IPS DF 19.7 (cell line): ENCODE data around the gene ZCRB1.

Experiments used
- DNase-seq: peaks from one replicate; pipeline ENCODE4 v3.0.0-alpha.2; 2013; ENCODE audit warnings: low read depth, low spot score

Gene ZCRB1

DNA sequence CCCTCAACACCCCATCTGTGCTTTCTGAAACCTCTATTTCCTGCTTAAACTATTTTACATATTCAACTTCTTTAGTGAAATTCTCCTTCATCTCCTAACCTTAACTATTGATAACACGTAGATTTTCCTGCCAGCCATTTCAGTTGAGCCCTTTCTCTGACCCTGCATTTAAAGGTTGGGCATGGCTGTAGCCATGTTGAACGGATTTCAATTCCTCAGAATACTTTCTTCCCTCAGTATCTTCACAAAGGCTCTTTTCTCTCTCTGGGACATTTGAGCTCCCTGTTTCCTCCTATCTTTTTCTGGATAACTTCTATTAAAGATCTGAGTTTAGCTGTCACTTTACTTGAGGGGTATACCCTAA lies 1.3 kb upstream of the ZCRB1 start:
- DNase-seq: no peak

DNA sequence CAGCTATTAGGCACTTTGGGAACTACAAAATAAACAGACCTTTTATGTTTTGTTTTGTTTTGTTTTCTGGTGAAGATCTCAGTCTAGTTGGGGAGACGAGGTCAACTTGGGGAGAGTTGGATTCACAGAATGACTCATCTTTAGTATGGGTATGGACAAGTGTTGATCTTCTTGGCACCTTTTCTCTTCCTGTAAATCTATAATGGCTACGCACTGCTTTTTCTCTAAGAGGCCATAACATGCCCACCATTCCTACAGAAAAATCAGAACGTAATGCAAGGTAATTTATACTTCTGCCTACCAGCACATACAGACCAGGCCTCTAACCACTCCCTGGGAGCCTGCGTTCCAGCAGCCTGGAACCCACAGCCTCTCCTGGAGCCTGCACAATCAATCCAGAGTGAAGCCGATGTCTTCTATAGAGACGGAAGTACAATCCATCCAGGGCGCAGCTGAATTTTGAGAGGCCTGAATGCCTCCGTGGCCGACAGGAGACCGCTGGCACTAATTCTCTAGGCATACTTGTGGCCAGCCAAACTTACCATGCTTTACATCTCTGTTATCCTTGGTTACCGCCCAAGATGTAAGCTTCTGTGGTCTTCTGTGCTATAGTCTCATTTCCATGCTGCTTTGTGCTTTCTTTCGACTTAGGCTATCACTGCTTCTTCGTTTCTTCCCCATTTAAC lies 790 bp upstream of the ZCRB1 start:
- DNase-seq: no peak

DNA sequence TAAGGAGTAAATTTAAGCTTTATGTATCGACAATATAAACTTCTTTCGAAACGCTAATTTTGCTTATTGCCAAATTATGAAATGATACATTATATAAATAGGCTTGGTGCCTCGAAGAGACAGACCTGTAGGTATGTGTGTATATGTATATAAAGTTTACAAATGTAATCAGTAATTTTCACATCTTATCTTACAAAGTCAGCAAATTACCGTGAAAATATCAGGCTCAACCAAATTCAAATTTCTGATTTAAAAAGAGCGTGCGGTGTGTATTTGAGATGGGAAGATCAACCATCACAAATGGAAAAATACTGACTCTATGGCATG lies 605 bp downstream of the ZCRB1 start:
- DNase-seq: no peak

DNA sequence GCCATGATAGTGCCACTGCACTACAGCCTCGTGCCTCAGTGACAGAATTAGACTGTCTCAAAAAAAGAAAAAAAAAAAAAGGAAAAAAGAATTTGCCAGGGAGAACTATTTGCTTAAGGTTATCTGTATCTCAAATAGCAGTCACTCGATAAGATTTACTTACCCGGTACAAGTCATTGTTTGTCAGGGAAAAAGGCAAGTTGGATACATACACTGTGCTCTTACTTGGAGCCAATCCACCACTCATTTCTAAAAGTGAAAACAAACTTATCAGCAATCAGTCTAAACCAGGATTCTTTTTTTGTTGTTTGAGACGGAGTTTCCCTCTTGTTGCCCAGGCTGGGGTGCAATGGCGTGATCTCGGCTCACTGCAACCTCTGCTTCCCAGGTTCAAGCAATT lies 2.0 kb downstream of the ZCRB1 start:
- no peak for DNase-seq

DNA sequence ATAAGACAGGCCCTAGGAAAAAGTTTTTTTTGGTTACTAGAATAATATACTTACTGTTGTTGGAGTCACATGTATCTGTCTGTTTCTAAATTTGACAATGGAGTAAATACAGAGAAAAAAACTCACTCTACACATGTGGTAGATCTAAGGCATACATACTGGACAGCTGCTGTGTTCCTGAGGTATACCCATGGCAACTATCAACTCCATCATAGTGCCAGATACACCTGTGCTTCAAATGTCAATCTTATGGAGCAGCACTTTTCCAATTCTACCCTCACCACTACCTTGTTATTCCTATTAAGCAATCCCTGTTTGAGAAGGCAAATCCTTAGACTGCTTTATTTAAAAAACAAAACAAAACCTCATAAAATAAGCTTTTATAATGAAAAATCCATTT lies 3.3 kb downstream of the ZCRB1 start:
- DNase-seq: no peak

DNA sequence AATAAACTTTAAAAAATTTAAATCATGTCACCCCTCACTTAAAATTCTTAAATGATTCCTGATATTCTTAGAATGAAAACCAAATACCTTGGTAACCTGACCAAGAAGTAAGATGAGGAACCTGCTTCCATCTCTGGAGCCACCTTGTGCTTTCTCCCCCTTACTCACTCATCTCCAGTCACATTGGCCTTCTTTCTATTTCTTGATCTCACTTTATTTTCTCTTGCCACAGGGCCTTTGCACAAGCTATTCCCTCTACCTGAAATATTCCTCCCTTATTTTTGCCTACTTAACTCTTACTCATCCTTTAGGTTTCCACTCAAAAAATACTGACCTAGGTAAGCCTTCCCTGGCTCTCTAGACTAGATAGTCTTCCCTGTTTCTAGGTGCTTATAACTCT lies 5.1 kb downstream of the ZCRB1 start:
- DNase-seq: no peak

DNA sequence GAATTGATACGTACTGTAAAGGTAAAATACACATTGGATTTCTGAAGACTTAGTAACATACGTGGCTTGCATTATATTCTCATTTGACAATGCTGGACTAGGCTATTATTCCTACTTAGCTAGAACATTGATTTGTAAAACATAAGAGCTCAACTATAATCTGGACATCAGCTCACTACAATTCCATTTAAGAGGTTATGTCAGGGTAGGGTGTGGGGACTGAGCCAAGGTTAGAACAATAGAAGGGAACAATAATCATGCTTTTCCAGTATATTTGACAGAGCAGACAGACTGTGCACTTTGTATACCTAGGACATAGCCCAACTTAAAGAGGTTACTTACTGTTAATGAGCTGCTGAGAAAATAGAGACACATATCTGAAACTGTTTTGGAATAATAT lies 10.8 kb downstream of the ZCRB1 start:
- no peak for DNase-seq

DNA sequence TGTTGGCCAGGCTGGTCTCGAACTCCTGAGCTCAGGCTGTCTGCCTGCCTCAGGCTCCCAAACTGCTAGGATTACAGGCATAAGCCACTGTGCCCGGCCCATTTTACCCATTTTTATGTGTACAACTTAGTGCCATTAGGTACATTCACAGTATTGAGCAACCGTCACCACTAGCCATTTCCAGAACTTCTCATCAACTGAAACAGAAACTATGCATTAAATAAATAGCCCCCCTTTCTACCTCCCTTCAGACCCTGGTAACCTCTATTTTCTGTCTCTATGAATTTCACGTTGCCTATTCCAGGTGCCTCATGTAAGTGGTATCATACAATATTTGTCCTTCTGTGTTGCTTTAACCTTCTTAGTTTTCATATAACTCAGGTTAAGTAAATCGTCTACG lies 15.9 kb downstream of the ZCRB1 start:
- no peak for DNase-seq

DNA sequence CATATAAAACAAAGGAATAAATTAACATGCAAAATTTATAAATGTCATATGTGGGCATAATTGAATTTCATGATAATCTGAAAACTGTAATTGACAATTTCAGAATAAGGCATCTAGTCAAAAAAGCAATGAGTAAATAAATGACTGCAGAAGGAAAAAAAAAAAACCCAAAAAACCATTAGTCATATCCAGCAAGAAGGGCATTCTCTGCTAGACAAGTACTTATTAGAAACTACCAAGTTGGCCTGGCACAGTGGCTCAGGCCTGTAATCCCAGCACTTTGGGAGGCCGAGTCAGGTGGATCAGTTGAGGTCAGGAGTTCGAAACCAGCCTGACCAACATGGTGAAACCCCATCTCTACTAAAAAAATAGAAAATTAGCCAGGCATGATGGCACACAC lies 17.5 kb downstream of the ZCRB1 start:
- DNase-seq: no peak

DNA sequence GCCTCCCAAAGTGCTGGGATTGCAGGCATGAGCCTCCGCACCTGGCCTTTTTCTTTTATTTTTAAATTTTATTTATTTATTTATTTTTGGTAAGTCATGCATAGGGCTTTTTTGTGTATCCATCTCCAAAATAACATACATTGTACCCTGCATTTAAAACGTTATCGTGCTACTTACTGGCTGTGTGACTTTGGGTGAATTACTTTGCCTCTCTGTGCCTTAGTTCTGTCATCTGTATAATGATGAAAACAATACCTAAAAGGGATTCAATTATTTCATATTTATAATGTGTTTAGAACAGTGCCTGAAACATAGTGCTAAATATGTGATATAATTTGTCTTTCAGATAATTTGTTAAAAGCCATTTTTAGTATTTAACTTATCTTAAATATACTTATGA lies 19.6 kb downstream of the ZCRB1 start:
- no peak for DNase-seq

DNA sequence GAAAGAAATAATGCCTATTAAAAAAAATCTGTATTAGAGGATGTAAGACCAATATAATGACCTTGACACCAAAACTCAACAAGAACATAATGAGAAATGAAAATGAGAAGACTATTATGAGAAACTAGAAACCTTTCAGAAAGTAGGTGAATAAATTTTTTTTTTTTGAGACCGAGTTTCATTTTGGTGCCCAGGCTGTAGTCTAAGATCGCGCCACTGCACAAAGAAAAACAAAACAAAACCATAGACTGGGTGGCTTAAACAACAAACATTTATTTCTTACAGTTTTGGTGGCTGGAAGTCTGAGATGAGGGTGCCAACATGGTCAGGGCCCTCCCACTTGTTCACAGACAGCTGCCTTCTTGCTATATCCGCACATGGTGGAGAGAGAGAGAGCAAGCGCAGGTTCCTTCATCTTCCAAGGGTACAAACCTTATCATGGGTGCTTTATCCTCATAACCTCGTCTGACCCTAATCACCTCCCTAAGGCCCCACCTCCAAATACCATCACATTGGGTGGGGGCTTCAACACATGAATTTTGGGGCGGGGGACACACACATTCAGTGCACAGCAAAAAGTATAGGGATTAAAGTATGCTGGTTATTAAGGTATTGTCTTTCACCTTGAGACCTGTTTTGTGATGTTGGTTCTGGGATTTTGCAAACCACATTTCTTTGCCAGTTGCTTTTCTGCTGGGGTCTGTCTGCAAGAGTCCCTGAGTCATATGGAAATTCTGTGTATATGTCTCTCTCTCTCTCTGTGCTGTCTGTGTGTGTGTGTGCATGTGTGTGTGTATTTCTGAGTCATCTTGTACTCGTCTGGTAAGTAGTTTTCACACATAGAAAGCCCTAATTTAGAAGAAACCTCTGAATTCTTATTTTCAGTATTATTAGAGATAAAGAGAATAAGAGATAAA lies 26.2 kb downstream of the ZCRB1 start:
- DNase-seq: no peak

DNA sequence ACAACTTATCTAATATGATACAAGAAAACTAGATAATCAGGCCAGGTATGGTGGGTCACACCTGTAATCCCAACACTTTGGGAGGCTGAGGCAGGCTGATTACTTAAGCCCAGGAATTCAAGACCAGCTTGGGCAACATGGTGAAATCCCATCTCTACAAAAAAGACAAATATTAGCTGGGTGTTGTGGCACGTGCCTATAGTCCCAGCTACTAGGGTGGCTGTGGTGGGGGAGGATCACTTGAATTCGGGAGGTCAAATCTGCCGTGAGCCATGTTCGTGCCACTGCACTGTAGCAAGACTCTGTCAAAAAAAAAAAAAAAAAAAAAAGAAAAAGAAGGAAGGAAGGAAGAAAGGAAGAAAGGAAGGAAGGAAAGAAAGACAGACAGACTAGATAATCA lies 27.0 kb downstream of the ZCRB1 start:
- no peak for DNase-seq

DNA sequence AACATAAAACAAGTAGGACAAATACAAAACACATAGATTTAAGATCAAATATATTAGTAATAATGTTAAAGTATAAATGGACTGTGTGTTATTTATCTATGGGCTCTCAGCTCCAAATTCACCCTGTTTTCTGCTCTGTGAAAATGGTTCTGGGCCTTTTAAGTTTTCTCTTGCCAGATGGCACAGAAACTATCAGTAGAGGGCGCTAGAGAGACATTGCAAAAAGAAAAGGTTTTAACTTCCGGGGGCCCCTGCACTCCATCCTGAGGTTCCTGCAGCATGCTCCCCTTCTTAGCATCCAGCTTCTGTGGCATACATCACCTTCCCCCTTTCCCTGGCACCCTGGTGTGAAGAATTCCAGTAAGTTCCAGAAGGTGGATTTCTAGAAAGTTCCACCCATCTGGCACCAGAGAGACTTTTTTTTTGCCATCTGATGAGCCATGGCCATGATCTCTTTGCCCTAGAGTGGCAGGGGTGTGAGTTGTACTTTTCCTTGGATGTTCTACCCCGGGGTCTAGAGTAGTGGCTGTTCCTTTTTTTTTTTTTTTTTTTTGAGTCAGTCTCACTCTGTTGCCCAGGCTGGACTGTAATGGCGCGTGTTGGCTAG lies 29.3 kb downstream of the ZCRB1 start:
- peak; percentile 3 for DNase-seq

DNA sequence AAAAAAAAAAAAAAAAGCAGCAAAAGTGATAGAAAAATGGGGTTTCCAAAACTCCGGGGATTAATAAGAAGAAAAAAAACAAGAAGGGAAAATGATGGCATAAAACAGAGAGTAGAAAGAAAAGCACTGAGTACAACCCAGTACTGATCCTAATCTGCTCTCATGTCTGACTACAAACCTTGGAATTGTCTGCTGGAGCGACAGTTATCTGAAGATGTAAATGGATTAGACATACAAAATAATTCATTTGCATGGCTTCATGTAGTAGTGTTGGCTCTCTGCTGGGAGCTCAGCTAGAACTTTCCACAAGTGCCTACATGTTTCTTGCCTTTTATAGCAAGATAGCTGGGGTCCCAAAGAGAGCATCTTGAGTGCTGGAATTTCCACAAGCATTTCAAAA lies 34.2 kb downstream of the ZCRB1 start:
- DNase-seq: no peak

DNA sequence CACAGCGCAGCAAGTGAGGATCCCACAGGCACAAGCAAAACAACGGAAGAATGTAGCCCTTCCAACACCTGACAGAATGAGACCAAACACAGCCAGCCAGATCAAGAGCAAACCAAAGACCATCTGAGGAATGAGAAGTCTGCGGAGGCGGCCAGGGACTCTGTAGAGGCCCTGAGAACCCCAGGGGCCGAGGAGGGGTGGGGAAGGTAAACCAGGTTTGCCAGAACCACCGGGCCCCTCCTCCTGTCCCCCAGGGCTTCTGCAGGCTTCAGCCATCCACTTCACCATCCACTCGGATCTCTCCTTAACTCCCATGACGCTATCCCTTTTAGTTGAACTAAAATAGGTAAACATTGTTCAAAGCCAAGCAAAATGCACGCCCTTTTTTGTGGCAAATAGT lies 37.4 kb downstream of the ZCRB1 start:
- DNase-seq: no peak

DNA sequence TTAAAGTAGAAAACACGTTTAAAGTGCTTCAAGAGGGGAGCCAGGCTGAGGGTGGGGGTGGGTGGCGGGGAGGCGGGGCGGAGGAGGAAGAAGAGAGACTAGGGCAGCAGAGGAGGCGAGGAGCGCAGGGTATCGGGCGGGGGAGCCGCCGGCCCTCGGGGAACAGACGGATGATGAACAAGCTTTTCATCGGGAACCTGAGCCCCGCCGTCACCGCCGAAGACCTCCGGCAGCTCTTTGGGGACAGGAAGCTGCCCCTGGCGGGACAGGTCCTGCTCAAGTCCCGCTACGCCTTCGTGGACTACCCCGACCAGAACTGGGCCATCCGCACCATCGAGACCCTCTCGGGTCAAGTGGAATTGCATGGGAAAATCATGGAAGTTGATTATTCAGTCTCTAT lies 39.2 kb downstream of the ZCRB1 start:
- DNase-seq: no peak

DNA sequence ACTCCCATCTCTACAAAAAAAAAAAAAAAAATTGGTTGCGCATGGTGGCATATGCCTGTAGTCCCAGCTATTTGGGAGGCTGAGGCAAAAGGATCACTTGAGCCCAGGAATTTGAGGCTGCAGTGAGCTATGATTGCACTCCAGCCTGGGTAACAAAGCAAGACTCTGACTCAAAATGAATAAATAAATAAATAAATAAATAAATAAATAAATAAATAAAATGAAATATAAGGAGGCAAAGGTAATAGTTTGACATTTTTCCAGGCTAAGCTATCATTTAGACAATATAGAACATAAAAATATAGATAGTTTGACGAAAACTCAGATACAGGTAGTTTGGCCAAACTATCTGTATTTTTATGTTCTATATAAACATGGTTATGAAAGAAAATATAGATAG lies 40.5 kb downstream of the ZCRB1 start:
- DNase-seq: no peak

DNA sequence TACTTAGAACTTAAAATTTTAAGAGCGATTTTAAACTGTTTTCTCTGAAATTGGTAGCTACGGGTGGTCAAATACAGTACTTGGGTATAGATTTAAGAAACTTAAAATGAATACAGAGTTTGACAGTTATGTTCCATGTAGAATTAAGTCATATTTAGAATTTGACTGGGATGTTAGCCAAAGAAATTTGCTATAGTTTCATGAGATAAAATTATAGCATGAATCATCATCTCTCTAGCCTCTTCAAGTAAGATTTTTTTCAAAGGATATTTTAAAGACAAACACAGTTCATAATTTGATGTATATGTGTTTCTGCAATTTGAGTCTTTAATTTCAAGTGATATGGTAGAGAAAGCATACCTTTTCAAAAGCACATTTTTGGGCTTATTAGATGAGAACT lies 41.0 kb downstream of the ZCRB1 start:
- DNase-seq: no peak

DNA sequence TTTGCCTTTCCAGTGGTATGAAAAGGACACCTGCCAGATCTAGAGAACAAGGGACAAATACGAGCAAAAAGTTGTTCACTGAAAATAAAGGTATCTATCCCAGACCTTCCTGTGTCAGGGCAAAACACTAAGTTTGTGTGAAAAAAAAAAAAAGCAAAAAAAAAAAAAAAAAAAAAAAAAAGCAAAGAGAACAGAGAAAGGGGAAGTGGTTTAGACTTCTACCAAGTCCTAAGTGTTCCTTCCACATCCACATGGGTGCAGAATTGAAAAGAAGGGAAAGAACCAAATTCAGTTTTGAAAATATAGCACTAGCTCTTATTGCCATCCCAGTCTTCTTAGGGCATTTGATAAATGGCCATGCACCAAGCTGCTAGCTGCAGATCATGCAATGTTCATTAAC lies 41.7 kb downstream of the ZCRB1 start:
- no peak for DNase-seq

DNA sequence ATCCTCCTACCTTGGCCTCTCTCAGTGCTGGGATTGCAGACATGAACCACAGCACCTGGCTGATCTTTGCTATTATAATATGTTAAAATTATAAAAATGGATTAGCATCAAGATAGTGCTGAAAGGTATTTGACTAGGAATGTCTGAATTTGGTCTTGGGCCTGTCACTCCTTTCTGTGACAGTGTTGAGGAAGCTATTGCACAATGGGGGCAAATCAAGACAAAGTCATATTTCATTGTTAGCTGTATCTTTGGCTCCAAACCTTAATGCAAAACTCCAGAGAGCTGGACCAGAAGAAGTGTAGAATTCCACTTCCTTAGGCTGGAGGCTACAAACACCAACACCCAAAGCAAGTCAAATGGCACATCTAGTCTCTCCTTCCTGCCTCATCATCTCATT lies 42.2 kb downstream of the ZCRB1 start:
- DNase-seq: no peak

DNA sequence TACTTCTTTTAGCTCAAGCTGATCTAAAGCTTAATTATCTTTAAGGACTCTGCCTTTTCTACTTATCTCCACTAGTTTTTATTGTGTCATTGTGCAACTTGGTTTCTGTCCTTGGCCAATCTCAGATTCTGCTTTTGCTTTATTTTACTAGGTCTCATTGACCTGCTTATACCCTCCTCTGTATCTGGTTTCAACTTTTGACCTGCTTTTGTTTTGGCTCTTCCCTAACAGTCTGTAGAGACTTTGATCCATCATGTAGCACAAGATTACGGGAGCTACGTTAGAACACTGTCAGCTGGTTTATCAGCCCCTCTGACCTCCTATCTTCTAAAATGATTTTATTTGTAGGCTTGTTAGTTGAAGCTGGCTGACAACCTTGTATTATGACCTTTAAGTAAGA lies 43.6 kb downstream of the ZCRB1 start:
- no peak for DNase-seq

DNA sequence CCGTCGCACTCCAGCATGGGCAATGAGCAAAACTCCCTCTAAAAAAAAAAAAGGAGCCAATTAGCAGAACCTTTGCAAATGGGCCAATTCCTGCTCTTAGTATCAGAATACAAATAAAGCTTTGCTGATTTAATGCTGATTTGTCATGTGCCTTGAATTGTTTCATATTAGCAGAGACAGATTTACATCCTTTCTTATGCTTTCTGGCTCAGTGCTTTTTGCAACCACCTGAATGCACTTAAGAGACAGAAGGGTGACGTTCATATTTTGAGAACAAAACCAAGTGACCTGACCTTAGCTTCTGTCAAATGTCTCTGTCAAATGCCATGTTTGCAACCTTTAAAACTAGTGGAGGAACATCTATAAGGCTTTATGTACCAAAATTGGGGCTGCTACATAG lies 44.0 kb downstream of the ZCRB1 start:
- no peak for DNase-seq

DNA sequence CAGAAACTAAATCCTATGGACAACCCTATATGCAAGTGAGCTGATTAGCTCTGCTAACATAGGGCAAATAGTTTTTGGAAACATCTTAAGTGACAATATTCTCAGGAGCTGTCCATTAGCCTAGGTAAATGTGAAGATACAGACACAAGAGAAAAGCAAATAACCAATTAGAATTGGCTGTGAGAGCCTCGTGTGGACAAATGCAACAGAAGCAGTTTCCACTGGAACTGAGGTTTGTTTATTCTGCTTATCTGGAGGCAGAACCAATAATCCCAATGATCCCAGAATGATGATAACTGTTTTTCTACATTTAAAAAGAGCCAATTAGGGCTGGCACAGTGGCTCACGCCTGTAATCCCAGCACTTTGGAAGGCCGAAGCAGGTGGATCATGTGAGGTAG lies 44.6 kb downstream of the ZCRB1 start:
- DNase-seq: no peak
